ENCODE results near the gene MORC1. TPM values are rescaled to one million over a fixed set of nuclear protein-coding genes. Genes with fewer than 3 reads are reported as not detected.

Gene MORC1
- total and polyA plus RNA-seq, 5 experiments from 2014 or later = not detected

GRCh38 chr3:109131276-109131675 is 13.3 kb upstream of the MORC1 start:
- no peaks in the 10 kb centered on the region for H3K4me1 Mint-ChIP-seq
- DNase-seq = no peak
- no peaks in the 10 kb centered on the region for H3K36me3 Mint-ChIP-seq
- POLR2A ChIA-PET = no interaction called here
- peaks cover 0 to 3% (median 0%) of the 10 kb centered on the region in 9 donors for H3K9me3 Mint-ChIP-seq
- no peak overlapping the region for H3K4me3 Mint-ChIP-seq
- no peak overlapping the region for H3K27ac Mint-ChIP-seq
- no peak for ATAC-seq
- H3K27me3 Mint-ChIP-seq = peaks cover 0 to 10% (median 1%) of the 10 kb centered on the region in 5 donors

GRCh38 chr3:109127553-109127952 is 9.6 kb upstream of the MORC1 start:
- Mint-ChIP-seq H3K27ac (no peak overlapping the region), H3K4me3 (no peak overlapping the region), H3K36me3 (peaks cover 0 to 6% (median 0%) of the 10 kb centered on the region in 3 donors), H3K9me3 (peaks cover 0 to 7% (median 5%) of the 10 kb centered on the region in 9 donors), H3K4me1 (peaks cover 0 to 4% (median 0%) of the 10 kb centered on the region in 4 donors), H3K27me3 (peaks cover 0 to 10% (median 1%) of the 10 kb centered on the region in 5 donors)
- POLR2A ChIA-PET = no interaction called here
- ATAC-seq (no peak), DNase-seq (no peak)

DNA sequence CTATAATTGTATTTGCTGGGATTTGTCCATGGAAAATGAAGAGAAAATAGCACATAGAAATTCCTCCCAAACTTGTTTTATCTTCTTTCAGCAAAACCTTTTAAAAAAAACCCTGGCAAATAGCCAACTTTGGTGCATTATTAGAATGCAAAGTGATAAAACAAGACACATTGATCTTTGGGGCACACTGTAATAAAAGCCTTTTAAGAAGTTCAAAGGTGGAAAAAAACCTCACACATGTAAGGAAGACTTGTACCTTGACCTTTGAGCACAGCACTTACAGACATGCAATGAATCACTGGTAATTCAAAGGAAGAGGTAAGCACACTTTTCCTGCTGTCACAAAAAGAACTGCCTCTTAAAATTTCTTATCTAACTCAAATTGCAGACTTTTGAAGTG is 8.0 kb upstream of the MORC1 start:
- Mint-ChIP-seq H3K9me3 (peaks cover 0 to 11% (median 6%) of the 10 kb centered on the region in 9 donors), H3K4me1 (peaks cover 0 to 7% (median 0%) of the 10 kb centered on the region in 4 donors), H3K36me3 (peaks cover 0 to 7% (median 0%) of the 10 kb centered on the region in 3 donors), H3K27me3 (peaks cover 0 to 7% (median 0%) of the 10 kb centered on the region in 5 donors), H3K4me3 (no peak overlapping the region), H3K27ac (no peak overlapping the region)
- POLR2A ChIA-PET = no interaction called here
- ATAC-seq = no peak
- DNase-seq = no peak

DNA sequence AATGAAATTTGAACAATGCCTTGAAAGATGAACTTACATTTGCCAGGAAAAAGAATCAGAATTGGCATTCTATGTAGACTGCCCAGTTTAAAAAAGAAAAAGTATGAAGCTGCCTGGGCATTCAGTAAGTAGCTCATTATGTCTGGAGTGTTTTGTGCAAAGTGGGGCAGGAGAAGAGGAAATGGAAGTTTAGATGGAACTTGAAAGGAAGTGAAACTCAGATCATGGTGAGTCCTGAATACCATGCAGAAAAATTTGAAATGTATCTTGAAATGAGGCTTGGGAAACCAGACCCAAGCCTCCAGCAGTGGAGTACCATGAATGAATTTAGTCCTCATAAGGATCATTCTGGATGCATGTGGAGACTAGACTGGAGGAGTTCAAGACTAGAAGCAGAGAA is 4.8 kb upstream of the MORC1 start:
- H3K27ac Mint-ChIP-seq = no peak overlapping the region
- H3K4me3 Mint-ChIP-seq = no peak overlapping the region
- peaks cover 0 to 7% (median 0%) of the 10 kb centered on the region in 3 donors for H3K36me3 Mint-ChIP-seq
- no peak for DNase-seq
- ATAC-seq = no peak
- peaks cover 0 to 11% (median 6%) of the 10 kb centered on the region in 9 donors for H3K9me3 Mint-ChIP-seq
- peaks cover 0 to under 1% (median 0%) of the 10 kb centered on the region in 5 donors for H3K27me3 Mint-ChIP-seq
- POLR2A ChIA-PET = no interaction called here
- H3K4me1 Mint-ChIP-seq = peaks cover 0 to 7% (median 0%) of the 10 kb centered on the region in 4 donors

GRCh38 chr3:109118584-109118983 is 650 bp upstream of the MORC1 start:
- Mint-ChIP-seq H3K27ac (no peak overlapping the region), H3K27me3 (peaks cover 0 to 3% (median 0%) of the 10 kb centered on the region in 5 donors), H3K9me3 (peaks cover 0 to 11% (median 6%) of the 10 kb centered on the region in 9 donors), H3K4me3 (no peak overlapping the region), H3K36me3 (peaks cover 0 to 7% (median 0%) of the 10 kb centered on the region in 3 donors), H3K4me1 (peaks cover 0 to 7% (median 0%) of the 10 kb centered on the region in 4 donors)
- ATAC-seq (no peak), DNase-seq (no peak)
- POLR2A ChIA-PET = no interaction called here

DNA sequence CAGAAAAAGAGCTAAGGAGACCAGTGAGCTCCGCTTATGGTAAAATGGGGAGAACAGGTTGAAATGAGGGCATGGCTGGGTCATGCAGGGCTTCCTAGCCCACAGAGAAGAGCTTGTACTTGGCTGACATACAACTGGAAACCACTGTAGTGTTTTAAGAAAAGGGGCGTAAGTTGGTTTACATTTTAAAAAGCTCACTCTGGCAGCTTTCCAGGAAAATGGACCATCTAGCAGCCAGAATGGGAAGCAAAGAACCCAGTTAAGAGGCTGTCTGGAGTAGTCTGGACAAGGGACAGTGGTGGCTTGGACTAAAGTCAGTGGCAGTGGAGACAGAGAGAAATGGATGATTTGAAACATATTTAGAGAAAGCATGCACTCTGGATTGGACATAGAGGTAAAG is 1.9 kb downstream of the MORC1 start:
- Mint-ChIP-seq H3K4me1 (no peaks in the 10 kb centered on the region), H3K36me3 (no peaks in the 10 kb centered on the region), H3K4me3 (no peak overlapping the region), H3K27ac (no peak overlapping the region), H3K27me3 (peaks cover 0 to 6% (median 0%) of the 10 kb centered on the region in 5 donors), H3K9me3 (no peaks in the 10 kb centered on the region)
- DNase-seq = no peak
- ATAC-seq = no peak
- POLR2A ChIA-PET = no interaction called here

DNA sequence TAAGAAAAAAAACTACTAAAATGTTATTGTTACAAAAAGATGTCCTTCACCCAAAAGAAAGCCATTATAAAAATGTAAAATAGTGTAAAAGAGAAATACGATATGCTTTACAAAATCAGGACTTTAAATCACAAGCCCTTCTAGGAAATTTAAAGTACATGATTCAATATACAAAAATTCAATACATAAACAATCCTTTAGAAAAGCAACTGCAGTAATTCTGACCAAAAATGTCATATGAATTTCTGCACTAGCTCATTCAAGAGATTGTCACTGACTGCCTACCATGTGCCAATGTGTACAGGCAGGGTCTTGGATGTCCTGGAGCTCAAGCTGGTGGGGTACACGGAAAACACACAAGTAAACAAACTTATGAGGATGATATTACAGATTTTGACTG is 2.5 kb downstream of the MORC1 start:
- POLR2A ChIA-PET = no interaction called here
- Mint-ChIP-seq H3K4me3 (no peak overlapping the region), H3K27me3 (peaks cover 0 to 6% (median 0%) of the 10 kb centered on the region in 5 donors), H3K9me3 (no peaks in the 10 kb centered on the region), H3K27ac (no peak overlapping the region), H3K36me3 (no peaks in the 10 kb centered on the region), H3K4me1 (no peaks in the 10 kb centered on the region)
- no peak for ATAC-seq
- DNase-seq = no peak

DNA sequence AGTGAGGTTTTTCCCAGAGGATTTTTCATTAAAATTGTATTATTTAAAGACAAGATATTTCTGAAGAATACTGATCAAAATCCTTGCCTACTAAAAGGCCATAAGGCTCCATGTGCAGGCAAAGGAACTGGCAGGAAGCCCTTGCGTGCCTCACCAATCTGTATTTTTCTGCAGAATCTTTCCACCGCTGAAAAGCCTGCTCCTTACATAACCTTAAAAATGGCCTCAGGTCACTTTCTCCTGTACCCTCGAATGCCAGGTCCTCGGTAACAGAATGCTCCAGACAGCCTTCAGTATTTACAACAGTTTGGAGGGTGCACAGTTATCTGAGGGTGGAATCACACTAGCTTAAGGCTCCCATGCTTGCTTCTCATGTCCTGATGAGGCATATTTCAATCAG is 3.2 kb downstream of the MORC1 start:
- H3K27me3 Mint-ChIP-seq = peaks cover 0 to 6% (median 0%) of the 10 kb centered on the region in 5 donors
- POLR2A ChIA-PET = no interaction called here
- H3K36me3 Mint-ChIP-seq = no peaks in the 10 kb centered on the region

GRCh38 chr3:109112946-109113760 is 4.8 kb downstream of the MORC1 start:
- ATAC-seq (no peak), DNase-seq (no peak)
- H3K27me3 Mint-ChIP-seq = peaks cover 0 to 6% (median 0%) of the 10 kb centered on the region in 5 donors
- H3K27ac Mint-ChIP-seq = no peak overlapping the region
- no peak overlapping the region for H3K4me3 Mint-ChIP-seq
- no peaks in the 10 kb centered on the region for H3K9me3 Mint-ChIP-seq
- POLR2A ChIA-PET = no interaction called here
- H3K36me3 Mint-ChIP-seq = no peaks in the 10 kb centered on the region
- H3K4me1 Mint-ChIP-seq = no peaks in the 10 kb centered on the region

More for the DNA sequence above, 3.2 kb downstream of the MORC1 start:
- no peaks in the 10 kb centered on the region for H3K9me3 Mint-ChIP-seq
- no peak for DNase-seq
- H3K4me1 Mint-ChIP-seq = no peaks in the 10 kb centered on the region
- ATAC-seq = no peak
- H3K4me3 Mint-ChIP-seq = no peak overlapping the region
- H3K27ac Mint-ChIP-seq = no peak overlapping the region

- H3K9me3 Mint-ChIP-seq = no peaks in the 10 kb centered on the region
- ATAC-seq = no peak
- POLR2A ChIA-PET = no interaction called here
Measured at GRCh38 chr3:109109574-109109973, 8.4 kb downstream of the MORC1 start.

DNA sequence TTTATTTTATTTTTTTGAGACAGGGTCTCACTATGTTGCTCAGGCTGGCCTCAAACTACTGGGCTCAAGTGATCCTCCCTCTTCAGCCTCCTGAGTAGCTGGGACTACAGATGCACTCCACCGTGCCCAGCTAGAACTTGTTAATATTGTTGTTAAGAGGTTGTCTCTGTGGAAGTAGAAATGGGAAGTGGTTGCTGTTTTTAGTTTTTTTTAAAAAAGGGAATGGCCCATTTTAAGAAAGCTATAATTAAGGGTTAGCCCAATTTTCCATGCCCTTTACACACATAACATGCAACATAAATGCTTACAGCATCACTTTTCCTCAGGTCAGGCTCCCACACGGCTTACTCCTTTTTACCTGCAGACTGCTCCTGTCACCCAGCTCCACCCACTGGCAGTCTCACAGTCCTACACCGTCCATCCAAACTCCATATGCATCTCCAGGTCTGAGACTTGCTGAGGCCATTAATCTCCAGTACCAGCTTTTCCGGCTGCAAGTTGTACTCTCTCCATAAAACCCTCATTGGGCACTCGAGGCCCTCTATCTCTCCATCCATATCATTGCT is 19.8 kb downstream of the MORC1 start:
- DNase-seq (no peak), ATAC-seq (no peak)
- H3K9me3 Mint-ChIP-seq = no peaks in the 10 kb centered on the region
- no peak overlapping the region for H3K4me3 Mint-ChIP-seq
- POLR2A ChIA-PET = no interaction called here
- no peaks in the 10 kb centered on the region for H3K36me3 Mint-ChIP-seq
- no peaks in the 10 kb centered on the region for H3K4me1 Mint-ChIP-seq
- peaks cover 0 to 2% (median 0%) of the 10 kb centered on the region in 5 donors for H3K27me3 Mint-ChIP-seq
- no peak overlapping the region for H3K27ac Mint-ChIP-seq

More at GRCh38 chr3:109109574-109109973, 8.4 kb downstream of the MORC1 start:
- H3K27ac Mint-ChIP-seq = no peak overlapping the region
- H3K36me3 Mint-ChIP-seq = no peaks in the 10 kb centered on the region
- H3K27me3 Mint-ChIP-seq = peaks cover 3 to 19% (median 7%) of the 10 kb centered on the region in 5 donors
- no peaks in the 10 kb centered on the region for H3K4me1 Mint-ChIP-seq
- DNase-seq = no peak
- no peak overlapping the region for H3K4me3 Mint-ChIP-seq

DNA sequence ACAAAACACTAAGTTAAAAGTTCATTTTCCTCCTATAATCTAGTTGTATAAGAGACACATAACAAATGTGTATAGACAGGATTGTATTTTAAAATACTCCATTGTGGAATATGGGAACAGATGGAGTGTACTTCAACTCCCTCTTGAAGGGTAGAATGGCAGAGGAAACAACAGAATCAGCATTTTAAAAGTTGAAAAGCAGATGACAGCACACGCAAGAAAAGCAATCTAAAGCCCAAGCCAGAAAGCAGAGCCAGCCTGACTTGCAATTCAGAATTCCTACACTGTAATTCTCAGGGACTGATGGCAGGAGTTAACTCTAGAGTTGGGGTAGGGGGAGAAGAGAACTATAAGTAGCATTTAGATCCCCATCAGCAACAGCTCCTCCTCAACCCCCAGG is 22.8 kb downstream of the MORC1 start:
- Mint-ChIP-seq H3K4me3 (no peak overlapping the region), H3K27ac (no peak overlapping the region), H3K4me1 (no peaks in the 10 kb centered on the region), H3K27me3 (no peaks in the 10 kb centered on the region), H3K9me3 (no peaks in the 10 kb centered on the region), H3K36me3 (no peaks in the 10 kb centered on the region)
- POLR2A ChIA-PET = no interaction called here
- ATAC-seq = no peak
- no peak for DNase-seq

- DNase-seq (no peak), ATAC-seq (no peak)
- peaks cover 0 to 2% (median 0%) of the 10 kb centered on the region in 9 donors for H3K9me3 Mint-ChIP-seq
- POLR2A ChIA-PET = no interaction called here
- no peaks in the 10 kb centered on the region for H3K36me3 Mint-ChIP-seq
- no peak overlapping the region for H3K4me3 Mint-ChIP-seq
- H3K27me3 Mint-ChIP-seq = peaks cover 0 to 5% (median 0%) of the 10 kb centered on the region in 5 donors
- no peak overlapping the region for H3K27ac Mint-ChIP-seq
- no peaks in the 10 kb centered on the region for H3K4me1 Mint-ChIP-seq
Measured at GRCh38 chr3:109093561-109093960, 24.4 kb downstream of the MORC1 start.
